Endothelial cell (in vitro differentiated cells): ENCODE data around the gene ZNF865. TPM values are rescaled to one million over a fixed set of nuclear protein-coding genes. Genes with fewer than 3 reads are reported as not detected.

Experiments used
- DNase-seq: peaks from one replicate; pipeline ENCODE4 v3.0.0; 2021; ENCODE audit warnings: low spot score
- H3K27ac Mint-ChIP-seq: one replicate; pipeline ENCODE4 v1.8.0; 2021; ENCODE audit warnings: mixed read lengths, inconsistent platforms; ENCODE audit not compliant: unreplicated experiment
- H3K27me3 Mint-ChIP-seq: one replicate; pipeline ENCODE4 v1.8.0; 2021; ENCODE audit warnings: mild to moderate bottlenecking, moderate library complexity, mixed read lengths, inconsistent platforms; ENCODE audit not compliant: unreplicated experiment
- H3K36me3 Mint-ChIP-seq: one replicate; pipeline ENCODE4 v1.8.0; 2021; ENCODE audit warnings: mild to moderate bottlenecking, low read depth, mixed read lengths, inconsistent platforms; ENCODE audit not compliant: unreplicated experiment
- H3K4me1 Mint-ChIP-seq: one replicate; pipeline ENCODE4 v1.8.0; 2021; ENCODE audit warnings: mild to moderate bottlenecking, mixed read lengths, inconsistent platforms; ENCODE audit not compliant: unreplicated experiment
- H3K4me3 Mint-ChIP-seq: one replicate; pipeline ENCODE4 v1.8.0; 2021; ENCODE audit warnings: mild to moderate bottlenecking, mixed read lengths, inconsistent platforms; ENCODE audit not compliant: unreplicated experiment
- H3K9me3 Mint-ChIP-seq: one replicate; pipeline ENCODE4 v1.8.0; 2021; ENCODE audit warnings: mixed read lengths, inconsistent platforms; ENCODE audit not compliant: unreplicated experiment
- total RNA-seq: library from RNA; stranded (reverse); fragmentation: NEBNext Ultra II Directional; extraction: Animal tissue kit (Norgen Biotek cat#: 25700); gene quantifications from one replicate; pipeline ENCODE4 v1.2.1, GENCODE V29; 2021; ENCODE audit not compliant: unreplicated experiment
- TF ChIP-seq, protein P1 (sequence below): fragments of 200-600 bp; sonication (generic); IDR thresholded peaks from one replicate; pipeline ENCODE4 v1.5.0; 2021; ENCODE audit warnings: antibody characterized with exemption; ENCODE audit not compliant: unreplicated experiment

Gene ZNF865
- total RNA-seq, 1 donor from 2014 or later = 14.5 TPM

DNA sequence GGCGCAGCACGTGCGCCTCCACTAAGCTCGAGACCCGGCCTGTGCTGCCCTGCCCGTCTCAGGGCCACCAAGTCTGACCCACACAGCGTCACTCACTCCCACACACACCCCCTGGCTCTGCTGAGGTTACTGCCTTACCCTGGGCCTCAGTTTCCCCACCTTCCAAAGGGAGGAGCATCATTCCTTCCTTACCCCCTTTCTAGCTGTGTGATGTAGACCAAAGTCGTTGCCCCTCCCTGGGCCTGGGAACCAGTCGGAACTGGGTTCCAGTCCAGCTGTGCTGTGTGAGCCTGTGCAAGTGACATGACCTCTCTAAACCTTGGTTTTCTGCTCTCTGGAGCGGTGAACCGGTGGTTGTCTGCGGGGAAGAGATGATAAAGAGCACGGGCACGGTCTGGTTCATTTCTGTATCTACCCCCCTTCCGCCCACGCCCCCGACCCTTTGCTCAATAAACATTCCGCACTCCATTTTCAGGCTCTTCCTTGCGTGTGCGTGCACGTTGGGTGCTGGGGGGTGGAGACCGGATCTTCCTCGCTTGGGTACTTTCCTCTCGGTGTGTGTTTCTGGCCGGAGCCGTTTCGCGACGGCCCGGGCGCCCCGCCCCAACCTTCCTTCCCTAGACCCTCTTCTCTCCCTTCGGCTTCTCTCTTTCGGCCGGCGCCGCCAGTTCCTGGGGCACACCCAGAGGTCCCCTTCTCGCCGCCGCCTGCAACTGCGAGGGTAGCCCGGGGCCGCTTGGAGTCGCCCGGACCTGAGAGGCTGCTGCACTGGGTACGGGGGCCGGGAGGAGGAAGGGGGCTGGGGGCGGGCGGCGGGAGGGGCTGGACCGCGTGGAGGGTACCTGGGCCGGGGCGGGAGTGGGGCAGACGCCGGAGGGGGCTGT is 37.8 kb downstream of the ZNF865 start, which contains the start of gene ZNF581:
TSS of gene ZNF581 (plus strand) at position 647 of the 884 bp plus-strand sequence. CDS start 923 bp downstream, outside the sequence.
- Mint-ChIP-seq H3K27ac (peak within 1 kb of the TSS; percentile 62), H3K4me1 (peaks cover 31% of the 10 kb centered on the region), H3K4me3 (peak within 1 kb of the TSS; percentile 93), H3K36me3 (peaks cover 26% of the 10 kb centered on the region), H3K9me3 (no peaks in the 10 kb centered on the region), H3K27me3 (peaks cover 27% of the 10 kb centered on the region)
- TF ChIP-seq, protein P1, sequence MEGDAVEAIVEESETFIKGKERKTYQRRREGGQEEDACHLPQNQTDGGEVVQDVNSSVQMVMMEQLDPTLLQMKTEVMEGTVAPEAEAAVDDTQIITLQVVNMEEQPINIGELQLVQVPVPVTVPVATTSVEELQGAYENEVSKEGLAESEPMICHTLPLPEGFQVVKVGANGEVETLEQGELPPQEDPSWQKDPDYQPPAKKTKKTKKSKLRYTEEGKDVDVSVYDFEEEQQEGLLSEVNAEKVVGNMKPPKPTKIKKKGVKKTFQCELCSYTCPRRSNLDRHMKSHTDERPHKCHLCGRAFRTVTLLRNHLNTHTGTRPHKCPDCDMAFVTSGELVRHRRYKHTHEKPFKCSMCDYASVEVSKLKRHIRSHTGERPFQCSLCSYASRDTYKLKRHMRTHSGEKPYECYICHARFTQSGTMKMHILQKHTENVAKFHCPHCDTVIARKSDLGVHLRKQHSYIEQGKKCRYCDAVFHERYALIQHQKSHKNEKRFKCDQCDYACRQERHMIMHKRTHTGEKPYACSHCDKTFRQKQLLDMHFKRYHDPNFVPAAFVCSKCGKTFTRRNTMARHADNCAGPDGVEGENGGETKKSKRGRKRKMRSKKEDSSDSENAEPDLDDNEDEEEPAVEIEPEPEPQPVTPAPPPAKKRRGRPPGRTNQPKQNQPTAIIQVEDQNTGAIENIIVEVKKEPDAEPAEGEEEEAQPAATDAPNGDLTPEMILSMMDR = no peak
- peak; percentile 65 for DNase-seq

DNA sequence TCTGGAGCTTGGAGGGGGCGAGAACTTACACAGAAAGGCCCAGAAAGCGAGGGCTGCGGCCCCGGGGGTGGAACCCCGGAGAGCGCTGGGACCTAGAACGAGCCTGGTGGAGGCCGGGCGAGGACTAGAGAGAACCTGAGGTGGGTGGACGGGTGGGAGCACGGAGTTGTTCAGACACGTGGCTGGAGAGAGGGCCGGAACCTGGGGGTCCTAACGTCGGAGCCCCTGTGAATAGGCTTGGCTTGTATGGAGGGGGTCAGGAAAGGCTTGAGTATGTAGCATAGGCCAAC is 38.4 kb downstream of the ZNF865 start:
- Mint-ChIP-seq H3K27ac (no peak overlapping the region), H3K9me3 (no peaks in the 10 kb centered on the region), H3K27me3 (peaks cover 29% of the 10 kb centered on the region), H3K36me3 (peaks cover 26% of the 10 kb centered on the region), H3K4me1 (peaks cover 31% of the 10 kb centered on the region), H3K4me3 (peak overlapping the region; percentile 93)
- TF ChIP-seq, protein P1 = no peak
- no peak for DNase-seq

DNA sequence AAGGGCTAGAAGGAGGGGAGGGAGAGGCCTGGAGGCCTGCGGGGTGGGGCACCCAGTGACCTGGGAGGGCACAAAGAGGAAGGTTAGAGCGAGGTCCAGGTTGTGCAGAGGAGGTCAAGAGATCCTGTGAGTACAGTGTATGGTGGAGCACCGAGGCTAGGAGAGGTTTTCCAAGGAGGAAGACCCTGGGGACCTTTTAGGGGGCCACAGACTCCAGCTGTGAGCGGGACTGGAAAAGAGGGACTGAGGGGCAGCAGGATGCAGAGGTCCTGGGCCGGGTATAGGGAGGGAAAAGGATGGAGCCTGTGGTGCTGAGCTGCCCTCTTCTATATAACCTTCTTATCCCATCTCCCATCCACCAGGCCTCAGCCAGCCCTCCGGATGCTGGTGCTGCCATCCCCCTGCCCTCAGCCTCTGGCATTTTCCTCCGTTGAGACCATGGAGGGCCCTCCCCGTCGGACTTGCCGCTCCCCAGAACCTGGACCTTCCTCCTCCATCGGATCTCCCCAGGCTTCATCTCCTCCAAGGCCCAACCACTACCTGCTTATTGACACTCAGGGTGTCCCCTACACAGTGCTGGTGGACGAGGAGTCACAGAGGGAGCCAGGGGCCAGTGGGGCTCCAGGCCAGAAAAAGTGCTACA is 38.9 kb downstream of the ZNF865 start:
- no peak overlapping the region for H3K27ac Mint-ChIP-seq
- no peak for DNase-seq
- peaks cover 27% of the 10 kb centered on the region for H3K27me3 Mint-ChIP-seq
- H3K4me1 Mint-ChIP-seq = peaks cover 28% of the 10 kb centered on the region
- H3K4me3 Mint-ChIP-seq = peak overlapping the region; percentile 93
- no peaks in the 10 kb centered on the region for H3K9me3 Mint-ChIP-seq
- TF ChIP-seq, protein P1 = no peak
- peaks cover 23% of the 10 kb centered on the region for H3K36me3 Mint-ChIP-seq

DNA sequence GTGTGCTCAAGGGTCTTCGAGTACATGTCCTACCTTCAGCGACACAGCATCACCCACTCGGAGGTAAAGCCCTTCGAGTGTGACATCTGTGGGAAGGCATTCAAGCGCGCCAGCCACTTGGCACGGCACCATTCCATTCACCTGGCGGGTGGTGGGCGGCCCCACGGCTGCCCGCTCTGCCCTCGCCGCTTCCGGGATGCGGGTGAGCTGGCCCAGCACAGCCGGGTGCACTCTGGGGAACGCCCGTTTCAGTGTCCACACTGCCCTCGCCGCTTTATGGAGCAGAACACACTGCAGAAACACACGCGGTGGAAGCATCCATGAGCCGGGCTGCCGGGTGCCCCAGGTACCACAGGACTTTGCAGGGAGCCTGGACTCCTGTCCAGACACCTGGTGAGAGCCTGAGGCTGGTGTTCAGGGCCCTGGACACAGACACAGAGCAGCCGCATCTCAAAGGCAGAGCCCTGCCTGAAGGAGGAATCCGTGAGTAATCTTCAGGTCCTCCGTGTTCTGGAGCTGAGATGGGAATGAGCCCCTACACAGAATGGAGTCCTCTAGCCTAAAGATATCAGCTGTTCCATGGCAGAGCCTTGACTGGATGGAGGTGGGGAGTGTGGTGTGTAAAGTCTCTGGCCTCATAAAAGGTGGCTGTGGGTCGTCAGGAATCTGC is 39.5 kb downstream of the ZNF865 start:
- no peak overlapping the region for H3K27ac Mint-ChIP-seq
- peaks cover 23% of the 10 kb centered on the region for H3K36me3 Mint-ChIP-seq
- H3K4me1 Mint-ChIP-seq = peaks cover 28% of the 10 kb centered on the region
- H3K27me3 Mint-ChIP-seq = peaks cover 32% of the 10 kb centered on the region
- peak overlapping the region; percentile 93 for H3K4me3 Mint-ChIP-seq
- DNase-seq = no peak
- no peaks in the 10 kb centered on the region for H3K9me3 Mint-ChIP-seq
- TF ChIP-seq, protein P1 = no peak
